SH-SY5Y (cell line): Measurements from ENCODE around the gene RASSF1.

Experiments
- GATA2 ChIP-seq: IDR thresholded peaks from 2 replicates; pipeline ENCODE4 v1.6.1; 2011; ENCODE audit warnings: mild to moderate bottlenecking, low read depth, low read length
- GATA3 ChIP-seq: IDR thresholded peaks from 2 replicates; pipeline ENCODE4 v1.6.1; 2011; ENCODE audit warnings: low read depth, mild to moderate bottlenecking, low read length, moderate library complexity

DNA sequence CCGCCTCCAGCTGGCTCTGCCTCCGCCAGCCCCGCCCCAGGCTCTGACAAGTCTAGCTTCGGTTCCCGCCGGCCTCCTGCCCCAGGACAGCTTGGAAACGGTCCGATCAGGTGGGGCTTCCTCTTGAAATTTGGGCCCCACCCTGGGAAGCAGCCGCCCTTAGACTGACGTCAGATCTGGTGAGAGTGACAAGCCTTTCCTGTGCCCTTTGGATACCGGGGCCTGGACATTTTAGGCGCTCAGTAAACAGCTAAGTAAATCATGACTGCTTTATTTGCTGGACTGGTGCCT is 41.1 kb downstream of the RASSF1 start:
- TF ChIP-seq GATA3 (no peak), GATA2 (no peak)
